Stimulated activated CD4-positive, alpha-beta T cell treated with anti-CD3 and anti-CD28 coated beads, Interleukin-12 subunit alpha, Interleukin-12 subunit beta, amount 100 ng/mL, for 4 hours (primary cell): ENCODE measurements around the gene SHMT2.
"Not testable (repeated sequence)": the region's sequence is repeated elsewhere in the genome, so short reads cannot be mapped to it uniquely, and the experiment has no call there.

ENCODE experiments used
- DNase-seq: peaks from one replicate; pipeline ENCODE4 v3.0.0-alpha.2; 2020

SHMT2 gene

GRCh38 chr12:57272337-57273151, 43.0 kb downstream of the SHMT2 start:
- DNase-seq: no peak

GRCh38 chr12:57273516-57273915, 44.0 kb downstream of the SHMT2 start:
- no peak for DNase-seq

GRCh38 chr12:57276233-57276632, 46.7 kb downstream of the SHMT2 start:
- DNase-seq: not testable (repeated sequence)

GRCh38 chr12:57276935-57277563, 47.5 kb downstream of the SHMT2 start:
- DNase-seq: peak; percentile 14

GRCh38 chr12:57278465-57279381, 49.2 kb downstream of the SHMT2 start:
- DNase-seq: no peak

- peak; percentile 61 for DNase-seq
Measured at GRCh38 chr12:57280211-57281062, 50.9 kb downstream of the SHMT2 start.

GRCh38 chr12:57282073-57282472, 52.6 kb downstream of the SHMT2 start:
- not testable (repeated sequence) for DNase-seq
